CD14-positive monocyte (primary cell): Measurements from ENCODE around the gene PHLDA2. TPM values are rescaled to one million over a fixed set of nuclear protein-coding genes. Genes with fewer than 3 reads are reported as not detected.

ENCODE experiments used
- DNase-seq, 3 donors: peaks; one replicate each; pipeline ENCODE4 v3.0.0-alpha.2; 2011 to 2022
- H2AFZ ChIP-seq: 2 replicates; pipeline ENCODE4 v1.6.0; 2012; ENCODE audit warnings: mild to moderate bottlenecking, low read depth, low read length, inconsistent platforms; ENCODE audit not compliant: insufficient read depth, poor library complexity, severe bottlenecking
- H3K27ac ChIP-seq, 2 donors: 1 replicate in 1 of 2; 2 replicates in 1 of 2; pipeline ENCODE4 v1.5.1; 2012 to 2013; ENCODE audit warnings: low read length in 2 of 2, control low read depth in 1 of 2, inconsistent platforms in 1 of 2, low read depth in 1 of 2, mild to moderate bottlenecking in 1 of 2
- H3K27me3 ChIP-seq, 2 donors: one replicate each; pipeline versions ENCODE4 v1.6.0 to v1.6.1; 2011 to 2013; ENCODE audit warnings: low read length in 2 of 2; ENCODE audit not compliant: control insufficient read depth in 2 of 2, insufficient read depth in 2 of 2
- H3K36me3 ChIP-seq, 2 donors: replicated peaks in 1 of 2; 1 replicate in 1 of 2; 2 replicates in 1 of 2; pipeline versions ENCODE4 v1.5.1 to v1.6.1; 2012 to 2013; ENCODE audit warnings: low read length in 2 of 2, control low read depth in 1 of 2, inconsistent platforms in 1 of 2, mild to moderate bottlenecking in 1 of 2; ENCODE audit not compliant: insufficient read depth in 2 of 2, control insufficient read depth in 1 of 2
- H3K4me1 ChIP-seq, 2 donors: 1 replicate in 1 of 2; 2 replicates in 1 of 2; pipeline versions ENCODE4 v1.5.1 to v1.6.1; 2012 to 2013; ENCODE audit warnings: low read length in 2 of 2, control low read depth in 1 of 2, inconsistent platforms in 1 of 2, mild to moderate bottlenecking in 1 of 2, moderate library complexity in 1 of 2; ENCODE audit not compliant: insufficient read depth in 2 of 2, control insufficient read depth in 1 of 2
- H3K4me2 ChIP-seq: replicated peaks from 2 replicates; pipeline ENCODE3; 2012; ENCODE audit warnings: low read length, moderate library complexity, mild to moderate bottlenecking; ENCODE audit not compliant: poor library complexity, severe bottlenecking; ENCODE audit errors: extremely low read depth
- H3K4me3 ChIP-seq, 3 experiments: fragments of 200-600 bp in 1 of 3; sonication (generic) in 1 of 3; replicated peaks in 1 of 3; 1 replicate in 2 of 3; 2 replicates in 1 of 3; pipeline ENCODE4 v1.5.1; 2011 to 2013; ENCODE audit warnings: low read length in 3 of 3, mild to moderate bottlenecking in 3 of 3, control low read depth in 2 of 3, low read depth in 2 of 3, inconsistent platforms in 1 of 3, moderate library complexity in 1 of 3
- H3K79me2 ChIP-seq: 2 replicates; pipeline ENCODE4 v1.6.0; 2012; ENCODE audit warnings: mild to moderate bottlenecking, control low read depth, inconsistent platforms, low read length, moderate library complexity; ENCODE audit not compliant: insufficient read depth
- H3K9ac ChIP-seq: 2 replicates; pipeline ENCODE4 v1.6.0; 2017; ENCODE audit warnings: low read length, mild to moderate bottlenecking; ENCODE audit not compliant: insufficient read depth, poor library complexity, severe bottlenecking
- H3K9me3 ChIP-seq, 2 donors: replicated peaks in 1 of 2; 1 replicate in 1 of 2; 2 replicates in 1 of 2; pipeline versions ENCODE4 v1.5.1 to v1.6.1; 2012 to 2013; ENCODE audit warnings: low read length in 2 of 2, control low read depth in 1 of 2; ENCODE audit not compliant: control insufficient read depth in 1 of 2, insufficient read depth in 1 of 2
- H4K20me1 ChIP-seq: 2 replicates; pipeline ENCODE4 v1.6.0; 2012; ENCODE audit warnings: mild to moderate bottlenecking, low read length, control low read depth, moderate library complexity; ENCODE audit not compliant: insufficient read depth
- H3K27ac Mint-ChIP-seq, 7 donors: one replicate each; pipeline ENCODE4 v1.8.0; 2020; ENCODE audit warnings: mild to moderate bottlenecking in 7 of 7, mixed read lengths in 7 of 7, moderate library complexity in 6 of 7, inconsistent platforms in 2 of 7
- H3K27me3 Mint-ChIP-seq, 3 donors: one replicate each; pipeline ENCODE4 v1.8.0; 2021 to 2022; ENCODE audit warnings: low read depth in 3 of 3, mild to moderate bottlenecking in 3 of 3, mixed read lengths in 3 of 3, moderate library complexity in 3 of 3, inconsistent platforms in 1 of 3
- H3K36me3 Mint-ChIP-seq, 2 donors: one replicate each; pipeline ENCODE4 v1.8.0; 2020; ENCODE audit warnings: mixed read lengths in 2 of 2, inconsistent platforms in 1 of 2, mild to moderate bottlenecking in 1 of 2
- H3K4me1 Mint-ChIP-seq: one replicate; pipeline ENCODE4 v1.8.0; 2020; ENCODE audit warnings: mild to moderate bottlenecking, mixed read lengths
- H3K4me3 Mint-ChIP-seq, 2 donors: one replicate each; pipeline ENCODE4 v1.8.0; 2020; ENCODE audit warnings: mild to moderate bottlenecking in 2 of 2, mixed read lengths in 2 of 2, moderate library complexity in 1 of 2
- H3K9me3 Mint-ChIP-seq, 7 donors: one replicate each; pipeline ENCODE4 v1.8.0; 2020 to 2022; ENCODE audit warnings: mixed read lengths in 7 of 7, mild to moderate bottlenecking in 6 of 7, moderate library complexity in 6 of 7, inconsistent platforms in 2 of 7
- CTCF ChIP-seq: fragments of 200-600 bp; IDR thresholded peaks from one replicate; pipeline ENCODE4 v1.8.0; 2022; ENCODE audit warnings: antibody characterized with exemption, mild to moderate bottlenecking
- WGBS: methylation state at CpG from one replicate; pipeline ENCODE4 v1.1.5; 2013; ENCODE audit warnings: missing lambda C conversion rate; ENCODE audit not compliant: insufficient coverage; 5-methylcytosine and 5-hydroxymethylcytosine counted together
- intact Hi-C, 2 donors: fragments of 100-400 bp; cut with micrococcal nuclease; formaldehyde crosslinking; loops; one replicate each; pipeline versions ENCODE4 v1.15.0 to v1.15.1; 2023
- polyA plus RNA-seq, 3 donors: library from polyadenylated mRNA; depleted of rRNA in 1 of 3; unstranded in 2 of 3; stranded (reverse) in 1 of 3; fragments of 300-500 nt in 2 of 3; fragments of >200 nt in 1 of 3; fragmentation: Illumina TruSeq in 2 of 3; gene quantifications; 1 replicate in 2 of 3; 2 replicates in 1 of 3; pipeline ENCODE4 v1.2.3, GENCODE V29; 2012 to 2021

The PHLDA2 gene
- polyA plus RNA-seq, 3 donors = 2.6 to 54.5 (median 4.7) TPM

GRCh38 chr11:2922655-2923054, 6.6 kb downstream of the PHLDA2 start:
- Mint-ChIP-seq H3K27ac (no peak overlapping the region), H3K27me3 (peaks cover 23 to 30% (median 24%) of the 10 kb centered on the region in 3 donors), H3K4me3 (no peak overlapping the region), H3K36me3 (peaks cover 0 to 7% of the 10 kb centered on the region in 2 donors), H3K9me3 (peaks cover 0 to 8% (median 2%) of the 10 kb centered on the region in 7 donors), H3K4me1 (peaks cover 3% of the 10 kb centered on the region)
- Histone ChIP-seq H3K4me1 (peaks cover under 1 to 3% of the 10 kb centered on the region in 2 donors), H3K9me3 (peaks cover 0 to 7% of the 10 kb centered on the region in 2 donors), H3K36me3 (no peaks in the 10 kb centered on the region), H3K27ac (no peak overlapping the region), H3K4me2 (no peak overlapping the region), H4K20me1 (peaks cover 7% of the 10 kb centered on the region), H2AFZ (no peak overlapping the region), H3K79me2 (no peaks in the 10 kb centered on the region), H3K9ac (no peak overlapping the region), H3K4me3 (no peak overlapping the region), H3K27me3 (peaks cover 8 to 15% of the 10 kb centered on the region in 2 donors)
- intact Hi-C loops = no loop called here
- 88% methylated on average over 1 of the region's 3 CpGs for WGBS
- no peak for TF ChIP-seq CTCF
- no peak for DNase-seq

- Histone ChIP-seq H3K27ac (no peak overlapping the region), H3K9me3 (peaks cover 0 to 4% of the 10 kb centered on the region in 2 donors), H3K4me3 (no peak overlapping the region), H3K4me1 (no peaks in the 10 kb centered on the region), H3K36me3 (no peaks in the 10 kb centered on the region), H4K20me1 (no peaks in the 10 kb centered on the region), H2AFZ (no peak overlapping the region), H3K27me3 (peaks cover 2 to 7% of the 10 kb centered on the region in 2 donors), H3K4me2 (no peak overlapping the region), H3K9ac (no peak overlapping the region), H3K79me2 (no peaks in the 10 kb centered on the region)
- Mint-ChIP-seq H3K27ac (no peak overlapping the region), H3K4me1 (no peaks in the 10 kb centered on the region), H3K9me3 (peaks cover 0 to 7% (median 0%) of the 10 kb centered on the region in 7 donors), H3K27me3 (peaks cover 16 to 22% (median 17%) of the 10 kb centered on the region in 3 donors), H3K4me3 (no peak overlapping the region), H3K36me3 (peaks cover 0 to 4% of the 10 kb centered on the region in 2 donors)
- no peak for DNase-seq
- intact Hi-C loops = no loop called here
- 99% methylated on average over 18 of the region's 29 CpGs for WGBS
- TF ChIP-seq CTCF = no peak
Measured at GRCh38 chr11:2921742-2922493, 7.3 kb downstream of the PHLDA2 start.
